Measurements from ENCODE around the gene TMEM178B. TPM values are rescaled to one million over a fixed set of nuclear protein-coding genes. Genes with fewer than 3 reads are reported as not detected.
"Not testable (repeated sequence)": the region's sequence is repeated elsewhere in the genome, so short reads cannot be mapped to it uniquely, and the experiment has no call there.

Gene TMEM178B
- total RNA-seq, 1 donor from 2014 or later = 49.8 TPM

DNA sequence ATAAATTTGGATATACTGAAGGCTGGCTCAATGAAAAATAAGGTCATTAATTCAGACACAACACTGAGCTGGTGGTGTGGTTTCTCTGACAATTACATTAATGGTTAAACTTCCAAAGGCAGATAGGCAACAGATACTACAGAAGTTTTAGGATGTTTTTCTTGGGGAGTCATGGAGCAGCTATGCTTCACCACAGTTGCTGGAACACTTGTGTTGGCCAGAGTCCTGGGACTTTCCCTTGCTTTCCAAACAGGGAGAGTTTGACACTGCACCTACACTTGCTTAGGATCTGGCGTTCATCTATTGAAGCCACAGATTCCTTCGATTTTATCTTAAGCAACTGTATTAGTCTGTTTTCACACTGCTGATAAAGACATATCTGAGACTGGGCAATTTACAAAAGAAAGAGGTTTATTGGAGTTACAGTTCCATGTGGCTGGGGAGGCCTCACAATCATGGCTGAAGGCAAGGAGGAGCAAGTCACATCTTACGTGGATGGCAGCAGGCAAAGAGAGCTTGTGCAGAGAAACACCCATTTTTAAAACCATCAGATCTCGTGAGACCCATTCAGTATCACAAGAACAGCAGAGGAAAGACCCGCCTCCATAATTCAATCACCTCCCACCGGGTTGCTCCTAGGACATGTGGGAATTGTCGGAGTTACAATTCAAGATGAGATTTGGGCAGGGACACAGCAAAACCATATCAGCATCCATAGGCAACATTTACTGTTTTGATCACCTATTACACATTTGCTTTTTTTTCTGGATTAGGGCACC lies 27.8 kb upstream of the TMEM178B start:
- H3K4me3 Mint-ChIP-seq (ENCODE audit: unreplicated experiment) = no peak overlapping the region
- no peaks in the 10 kb centered on the region for H3K4me1 Mint-ChIP-seq (ENCODE audit: low read depth, unreplicated experiment)
- peaks cover 6% of the 10 kb centered on the region for H3K36me3 Mint-ChIP-seq (ENCODE audit: unreplicated experiment)
- DNase-seq = no peak
- H3K9me3 Mint-ChIP-seq (ENCODE audit: unreplicated experiment) = peaks cover 2% of the 10 kb centered on the region
- TF ChIP-seq, protein P1, sequence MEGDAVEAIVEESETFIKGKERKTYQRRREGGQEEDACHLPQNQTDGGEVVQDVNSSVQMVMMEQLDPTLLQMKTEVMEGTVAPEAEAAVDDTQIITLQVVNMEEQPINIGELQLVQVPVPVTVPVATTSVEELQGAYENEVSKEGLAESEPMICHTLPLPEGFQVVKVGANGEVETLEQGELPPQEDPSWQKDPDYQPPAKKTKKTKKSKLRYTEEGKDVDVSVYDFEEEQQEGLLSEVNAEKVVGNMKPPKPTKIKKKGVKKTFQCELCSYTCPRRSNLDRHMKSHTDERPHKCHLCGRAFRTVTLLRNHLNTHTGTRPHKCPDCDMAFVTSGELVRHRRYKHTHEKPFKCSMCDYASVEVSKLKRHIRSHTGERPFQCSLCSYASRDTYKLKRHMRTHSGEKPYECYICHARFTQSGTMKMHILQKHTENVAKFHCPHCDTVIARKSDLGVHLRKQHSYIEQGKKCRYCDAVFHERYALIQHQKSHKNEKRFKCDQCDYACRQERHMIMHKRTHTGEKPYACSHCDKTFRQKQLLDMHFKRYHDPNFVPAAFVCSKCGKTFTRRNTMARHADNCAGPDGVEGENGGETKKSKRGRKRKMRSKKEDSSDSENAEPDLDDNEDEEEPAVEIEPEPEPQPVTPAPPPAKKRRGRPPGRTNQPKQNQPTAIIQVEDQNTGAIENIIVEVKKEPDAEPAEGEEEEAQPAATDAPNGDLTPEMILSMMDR (IDR thresholded peaks at IDR 0.05; ENCODE audit: partially characterized antibody, unreplicated experiment) = no peak
- no peak overlapping the region for H3K27ac Mint-ChIP-seq (ENCODE audit: unreplicated experiment)
- peaks cover 3% of the 10 kb centered on the region for H3K27me3 Mint-ChIP-seq (ENCODE audit: unreplicated experiment)

DNA sequence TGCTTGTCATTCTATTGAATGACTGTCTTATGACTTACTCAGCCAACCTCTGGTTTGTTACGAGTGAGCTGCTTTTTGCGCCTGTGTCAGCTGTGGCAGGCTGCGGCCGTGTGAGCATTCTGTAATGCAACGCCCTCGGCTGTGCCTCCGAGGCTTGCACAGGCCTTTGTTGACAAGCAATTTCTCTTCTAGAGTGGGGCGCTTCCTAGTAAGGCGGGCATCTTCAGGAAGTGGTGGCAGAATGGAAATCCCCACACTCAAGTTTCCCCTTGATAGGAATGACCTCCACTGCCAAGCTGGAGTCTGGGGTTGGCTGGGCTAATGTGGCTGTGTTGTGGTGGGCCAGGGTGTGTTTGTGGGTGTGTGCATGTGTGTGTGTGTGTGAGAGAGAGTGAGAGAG lies 20.2 kb upstream of the TMEM178B start:
- no peaks in the 10 kb centered on the region for H3K36me3 Mint-ChIP-seq (ENCODE audit: unreplicated experiment)
- H3K27ac Mint-ChIP-seq (ENCODE audit: unreplicated experiment) = no peak overlapping the region
- no peaks in the 10 kb centered on the region for H3K27me3 Mint-ChIP-seq (ENCODE audit: unreplicated experiment)
- H3K4me1 Mint-ChIP-seq (ENCODE audit: low read depth, unreplicated experiment) = no peaks in the 10 kb centered on the region
- no peak overlapping the region for H3K4me3 Mint-ChIP-seq (ENCODE audit: unreplicated experiment)
- TF ChIP-seq, protein P1 (IDR thresholded peaks at IDR 0.05; ENCODE audit: partially characterized antibody, unreplicated experiment) = no peak
- H3K9me3 Mint-ChIP-seq (ENCODE audit: unreplicated experiment) = no peaks in the 10 kb centered on the region
- no peak for DNase-seq

DNA sequence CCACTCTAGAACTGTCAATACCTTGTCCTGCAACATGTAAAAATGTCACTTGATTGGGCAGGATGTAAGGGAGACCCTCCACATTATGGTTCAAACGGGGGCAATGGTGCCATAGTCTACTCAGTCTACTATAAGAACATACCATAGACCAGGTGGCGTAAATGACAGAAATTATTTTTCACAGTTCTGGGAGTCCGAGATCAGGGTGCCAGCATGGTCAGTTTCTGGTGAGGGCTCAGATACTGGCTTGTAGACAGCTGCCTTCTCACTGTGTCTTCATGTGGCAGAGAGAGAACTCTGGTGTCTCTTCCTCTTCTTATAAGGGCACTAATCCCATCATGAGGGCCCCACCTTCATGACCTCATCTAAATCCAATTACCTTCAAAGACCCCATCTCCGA lies 18.7 kb upstream of the TMEM178B start:
- H3K36me3 Mint-ChIP-seq (ENCODE audit: unreplicated experiment) = no peaks in the 10 kb centered on the region
- no peaks in the 10 kb centered on the region for H3K4me1 Mint-ChIP-seq (ENCODE audit: low read depth, unreplicated experiment)
- TF ChIP-seq, protein P1 (IDR thresholded peaks at IDR 0.05; ENCODE audit: partially characterized antibody, unreplicated experiment) = no peak
- DNase-seq = no peak
- H3K27ac Mint-ChIP-seq (ENCODE audit: unreplicated experiment) = no peak overlapping the region
- H3K9me3 Mint-ChIP-seq (ENCODE audit: unreplicated experiment) = no peaks in the 10 kb centered on the region
- H3K4me3 Mint-ChIP-seq (ENCODE audit: unreplicated experiment) = no peak overlapping the region
- no peaks in the 10 kb centered on the region for H3K27me3 Mint-ChIP-seq (ENCODE audit: unreplicated experiment)

DNA sequence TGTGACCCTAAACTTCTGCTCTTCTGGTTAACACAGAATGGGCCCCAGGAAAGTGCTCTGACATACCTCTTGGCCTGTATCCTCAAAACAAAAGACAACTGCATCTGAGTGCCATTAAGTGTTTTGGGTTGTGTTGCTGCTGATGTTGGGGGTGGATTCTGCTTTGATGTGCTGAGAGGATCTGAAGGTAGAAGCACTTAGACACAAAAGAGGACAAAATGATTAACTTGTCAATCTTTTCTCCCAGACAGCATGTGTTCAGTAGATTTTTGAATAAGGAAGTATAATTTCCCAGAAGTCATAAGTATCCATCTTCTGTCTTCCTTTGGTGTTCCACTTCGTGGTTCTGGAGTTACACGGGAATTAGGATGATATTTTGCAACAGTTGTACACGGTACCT lies 16.1 kb upstream of the TMEM178B start:
- H3K27ac Mint-ChIP-seq (ENCODE audit: unreplicated experiment) = no peak overlapping the region
- no peak overlapping the region for H3K4me3 Mint-ChIP-seq (ENCODE audit: unreplicated experiment)
- DNase-seq = no peak
- no peaks in the 10 kb centered on the region for H3K27me3 Mint-ChIP-seq (ENCODE audit: unreplicated experiment)
- no peaks in the 10 kb centered on the region for H3K9me3 Mint-ChIP-seq (ENCODE audit: unreplicated experiment)
- TF ChIP-seq, protein P1 (IDR thresholded peaks at IDR 0.05; ENCODE audit: partially characterized antibody, unreplicated experiment) = no peak
- no peaks in the 10 kb centered on the region for H3K4me1 Mint-ChIP-seq (ENCODE audit: low read depth, unreplicated experiment)
- H3K36me3 Mint-ChIP-seq (ENCODE audit: unreplicated experiment) = no peaks in the 10 kb centered on the region

DNA sequence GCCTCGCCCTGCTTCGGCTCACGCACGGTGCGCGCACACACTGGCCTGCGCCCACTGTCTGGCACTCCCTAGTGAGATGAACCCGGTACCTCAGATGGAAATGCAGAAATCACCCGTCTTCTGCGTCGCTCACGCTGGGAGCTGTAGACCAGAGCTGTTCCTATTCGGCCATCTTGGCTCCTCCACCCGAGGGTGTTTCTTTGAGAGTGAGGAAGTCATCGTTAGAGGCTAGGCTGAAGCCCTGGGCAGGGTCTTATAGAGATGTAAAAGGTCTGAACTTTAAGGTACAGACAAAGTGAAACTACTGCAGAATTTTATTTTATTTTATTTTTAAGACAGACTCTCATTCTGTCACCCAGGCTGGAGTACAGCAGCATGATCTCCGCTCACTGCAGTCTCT lies 6.0 kb upstream of the TMEM178B start:
- H3K27me3 Mint-ChIP-seq (ENCODE audit: unreplicated experiment); H3K27ac Mint-ChIP-seq (ENCODE audit: unreplicated experiment); H3K4me1 Mint-ChIP-seq (ENCODE audit: low read depth, unreplicated experiment); H3K36me3 Mint-ChIP-seq (ENCODE audit: unreplicated experiment); H3K4me3 Mint-ChIP-seq (ENCODE audit: unreplicated experiment); DNase-seq: not testable (repeated sequence)
- peaks cover 13% of the 10 kb centered on the region for H3K9me3 Mint-ChIP-seq (ENCODE audit: unreplicated experiment)

All from glutamatergic neuron (in vitro differentiated cells).